ENCODE data around the gene ERCC8.
"Not testable (repeated sequence)": the region's sequence is repeated elsewhere in the genome, so short reads cannot be mapped to it uniquely, and the experiment has no call there.

The ERCC8 gene, protein sequence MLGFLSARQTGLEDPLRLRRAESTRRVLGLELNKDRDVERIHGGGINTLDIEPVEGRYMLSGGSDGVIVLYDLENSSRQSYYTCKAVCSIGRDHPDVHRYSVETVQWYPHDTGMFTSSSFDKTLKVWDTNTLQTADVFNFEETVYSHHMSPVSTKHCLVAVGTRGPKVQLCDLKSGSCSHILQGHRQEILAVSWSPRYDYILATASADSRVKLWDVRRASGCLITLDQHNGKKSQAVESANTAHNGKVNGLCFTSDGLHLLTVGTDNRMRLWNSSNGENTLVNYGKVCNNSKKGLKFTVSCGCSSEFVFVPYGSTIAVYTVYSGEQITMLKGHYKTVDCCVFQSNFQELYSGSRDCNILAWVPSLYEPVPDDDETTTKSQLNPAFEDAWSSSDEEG

DNA sequence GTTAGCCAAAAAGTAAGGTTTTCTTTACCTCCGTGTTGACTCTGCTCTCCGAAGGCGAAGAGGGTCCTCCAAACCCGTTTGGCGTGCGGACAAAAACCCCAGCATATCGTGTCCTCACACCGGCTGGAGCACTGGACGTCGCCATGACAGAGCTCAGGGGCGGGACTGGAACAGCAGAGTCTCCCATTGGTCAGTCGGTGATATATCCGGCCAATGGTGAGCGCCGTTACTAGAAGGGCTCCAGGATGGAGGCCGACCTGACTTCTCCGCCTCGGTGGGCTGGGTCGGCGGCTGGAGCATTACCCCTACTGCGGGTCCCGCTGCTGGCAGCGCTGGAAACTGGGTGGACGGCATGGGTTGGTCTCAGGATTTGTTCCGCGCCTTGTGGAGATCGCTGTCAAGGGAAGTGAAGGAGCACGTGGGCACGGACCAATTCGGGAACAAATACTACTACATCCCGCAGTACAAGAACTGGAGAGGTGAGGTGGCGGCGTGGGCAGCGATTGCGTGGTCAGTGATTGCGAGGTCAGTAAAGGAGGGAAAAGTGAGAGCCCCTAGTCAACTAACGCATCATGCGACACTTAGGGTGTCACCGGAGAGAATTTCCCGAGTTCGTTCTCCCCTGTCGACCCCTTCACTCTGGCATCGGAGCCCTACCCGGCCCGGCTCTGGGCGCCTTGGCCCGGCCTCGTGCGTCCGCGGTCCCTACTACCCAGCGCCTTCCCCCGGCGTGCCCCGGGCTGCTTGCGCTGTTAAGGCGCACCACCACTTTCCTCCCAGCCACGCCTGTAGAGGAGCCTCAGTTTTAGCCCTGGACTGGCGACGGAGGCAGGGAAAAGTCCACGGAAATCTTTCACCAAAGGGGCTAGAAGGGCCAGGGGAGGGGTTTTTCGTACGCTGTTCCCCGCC lies at the start of gene ERCC8, which contains the start of gene NDUFAF2:
ERCC8 (minus strand) TSS at position 167 of the 909 bp plus-strand sequence; CDS start at position 105, 62 bp downstream.
NDUFAF2 (plus strand) TSS at position 302 of the 909 bp plus-strand sequence; CDS start at position 353, 51 bp downstream.
- peak; percentile 97 for DNase-seq (ENCODE audit: low spot score)

DNA sequence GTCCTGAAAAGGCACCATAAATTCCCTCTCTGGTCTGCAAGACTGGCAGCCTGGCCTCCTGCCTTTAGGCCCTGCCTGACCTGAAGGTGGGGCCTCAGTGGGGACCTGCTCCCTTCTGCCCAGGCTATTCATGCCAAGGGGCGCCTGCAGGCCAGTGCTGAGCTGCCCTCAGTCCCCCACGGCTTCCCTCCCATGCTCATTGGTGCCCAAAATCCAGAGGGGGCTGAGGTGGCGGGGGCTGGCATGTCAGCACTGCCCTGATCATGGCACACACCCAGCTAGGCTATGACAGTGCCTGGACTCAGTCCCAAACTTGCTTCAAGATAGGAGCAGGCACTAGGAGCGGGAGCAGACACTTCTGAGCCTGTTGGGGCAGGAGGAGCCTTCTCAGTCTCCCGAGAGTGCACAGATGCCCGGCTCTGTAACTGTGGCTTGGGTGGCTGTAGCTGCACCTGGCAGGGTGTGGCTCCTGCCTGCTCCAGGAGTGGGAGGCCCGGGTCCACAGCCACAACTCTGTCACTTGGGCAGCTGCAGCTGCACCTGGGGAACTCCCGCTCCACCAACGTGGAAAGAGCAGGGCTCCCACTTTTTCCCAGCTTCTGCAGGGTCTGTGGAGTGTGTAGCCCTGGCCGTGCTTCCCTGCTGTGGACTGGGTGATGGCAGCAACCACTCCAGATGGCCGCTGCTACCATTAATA lies 49.2 kb upstream of the ERCC8 start:
- no peak for DNase-seq (ENCODE audit: low spot score)

DNA sequence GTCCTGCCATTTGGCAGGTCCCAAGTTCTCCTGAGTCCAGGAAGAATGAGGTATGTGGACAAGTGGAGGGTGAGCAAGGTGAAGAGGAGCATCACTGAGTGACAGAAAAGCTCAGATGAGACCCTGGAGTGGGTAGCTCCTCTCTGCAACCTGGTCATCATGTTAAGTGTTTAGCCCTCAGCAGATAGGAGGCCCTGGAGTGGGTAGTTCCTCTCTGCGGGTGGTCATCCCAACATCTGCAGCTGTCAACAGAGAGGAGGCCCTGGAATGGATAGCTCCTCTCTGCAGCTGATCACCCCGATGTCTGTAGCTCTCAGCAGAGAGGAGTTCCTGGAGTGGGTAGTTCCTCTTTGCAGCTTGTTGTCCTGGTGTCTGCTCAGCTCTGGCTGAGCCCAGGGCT lies 48.6 kb upstream of the ERCC8 start:
- DNase-seq (ENCODE audit: low spot score): no peak

DNA sequence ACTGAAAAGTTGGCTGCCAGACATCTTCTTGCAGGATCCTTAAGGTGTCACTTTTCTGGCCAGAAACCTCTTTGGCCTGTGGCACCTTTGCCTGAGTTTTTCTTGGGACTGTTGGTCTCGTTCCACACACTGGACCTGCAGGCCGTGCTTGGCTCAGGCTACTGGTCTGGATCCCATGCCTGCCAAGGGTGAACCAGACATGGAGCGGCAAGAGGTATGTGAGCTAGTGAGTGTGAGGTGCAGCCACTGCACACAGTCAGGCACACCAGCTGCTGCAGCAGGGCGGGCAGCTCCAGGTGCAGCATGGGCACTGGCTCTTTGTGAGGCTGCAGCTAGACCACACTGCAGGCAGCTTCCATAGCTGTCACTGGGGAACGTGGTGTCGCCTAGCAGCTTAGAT lies 48.0 kb upstream of the ERCC8 start:
- DNase-seq (ENCODE audit: low spot score): no peak

DNA sequence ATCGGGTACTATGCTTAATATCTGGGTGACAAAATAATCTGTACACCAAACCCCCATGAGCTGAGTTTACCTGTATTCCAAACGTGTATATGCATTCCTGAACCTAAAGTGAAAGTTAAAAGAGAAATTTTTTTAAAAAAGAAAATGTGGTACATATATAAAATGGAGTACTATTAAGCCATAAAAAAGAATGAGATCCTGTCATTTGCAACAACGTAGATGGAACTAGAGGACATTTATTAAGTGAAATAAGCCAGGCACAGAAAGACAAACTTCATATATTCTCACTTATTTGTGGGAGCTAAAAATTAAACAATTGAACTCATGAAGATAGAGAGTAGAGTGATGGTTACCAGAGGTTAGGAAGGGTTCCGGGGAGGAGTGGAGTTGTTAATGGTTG lies 44.9 kb upstream of the ERCC8 start:
- DNase-seq (ENCODE audit: low spot score): no peak

DNA sequence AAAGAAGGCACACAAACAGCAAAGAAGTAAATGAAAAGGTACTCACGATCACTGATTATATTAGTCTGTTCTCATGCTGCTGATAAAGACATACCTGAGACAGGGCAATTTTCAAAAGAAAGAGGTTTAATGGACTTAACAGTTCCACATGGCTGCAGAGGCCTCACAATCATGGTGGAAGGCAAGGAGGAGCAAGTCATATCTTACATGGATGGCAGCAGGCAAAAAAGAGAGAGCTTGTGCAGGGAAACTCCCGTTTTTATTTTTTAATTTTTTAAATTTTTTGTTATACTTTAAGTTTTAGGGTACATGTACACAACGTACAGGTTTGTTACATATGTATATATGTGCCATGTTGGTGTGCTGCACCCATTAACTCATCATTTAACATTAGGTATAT lies 37.3 kb upstream of the ERCC8 start:
- not testable (repeated sequence) for DNase-seq (ENCODE audit: low spot score)

DNA sequence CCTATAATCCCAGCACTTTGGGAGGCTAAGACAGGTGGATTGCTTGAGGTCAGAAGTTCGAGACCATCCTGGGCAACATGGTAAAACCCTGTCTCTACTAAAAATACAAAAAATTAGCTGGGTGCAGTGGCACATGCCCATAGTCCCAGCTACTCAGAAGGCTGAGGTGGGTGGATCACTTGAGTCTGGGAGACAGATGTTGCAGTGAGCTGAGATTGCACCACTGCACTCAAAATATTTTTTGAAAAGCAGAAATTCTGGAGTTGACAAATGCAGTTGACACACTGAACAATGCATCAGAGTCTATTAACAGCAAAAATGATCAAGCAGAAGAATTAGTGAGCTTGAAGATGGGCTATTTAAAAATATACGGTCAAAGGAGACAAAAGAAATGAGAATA lies 35.6 kb upstream of the ERCC8 start:
- no peak for DNase-seq (ENCODE audit: low spot score)

DNA sequence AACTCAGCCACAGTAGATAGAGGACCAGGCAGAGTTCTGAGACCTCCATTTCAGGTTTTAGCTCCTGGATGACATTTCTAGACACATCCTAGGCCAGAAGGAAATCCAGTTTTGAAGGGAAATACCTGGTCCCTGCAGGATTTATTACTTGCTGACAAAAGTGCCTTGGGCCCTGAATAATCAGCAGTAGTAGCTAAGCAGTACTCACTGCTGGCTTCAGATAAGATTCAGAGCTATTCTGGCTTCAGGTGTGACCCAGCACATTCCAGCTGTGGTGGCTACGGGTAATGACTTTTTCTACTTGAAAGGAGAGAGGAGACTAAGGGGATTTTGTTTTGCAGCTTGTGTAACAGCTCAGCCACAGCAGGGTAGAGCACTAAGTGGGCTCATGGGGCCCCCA lies 34.1 kb upstream of the ERCC8 start:
- no peak for DNase-seq (ENCODE audit: low spot score)

DNA sequence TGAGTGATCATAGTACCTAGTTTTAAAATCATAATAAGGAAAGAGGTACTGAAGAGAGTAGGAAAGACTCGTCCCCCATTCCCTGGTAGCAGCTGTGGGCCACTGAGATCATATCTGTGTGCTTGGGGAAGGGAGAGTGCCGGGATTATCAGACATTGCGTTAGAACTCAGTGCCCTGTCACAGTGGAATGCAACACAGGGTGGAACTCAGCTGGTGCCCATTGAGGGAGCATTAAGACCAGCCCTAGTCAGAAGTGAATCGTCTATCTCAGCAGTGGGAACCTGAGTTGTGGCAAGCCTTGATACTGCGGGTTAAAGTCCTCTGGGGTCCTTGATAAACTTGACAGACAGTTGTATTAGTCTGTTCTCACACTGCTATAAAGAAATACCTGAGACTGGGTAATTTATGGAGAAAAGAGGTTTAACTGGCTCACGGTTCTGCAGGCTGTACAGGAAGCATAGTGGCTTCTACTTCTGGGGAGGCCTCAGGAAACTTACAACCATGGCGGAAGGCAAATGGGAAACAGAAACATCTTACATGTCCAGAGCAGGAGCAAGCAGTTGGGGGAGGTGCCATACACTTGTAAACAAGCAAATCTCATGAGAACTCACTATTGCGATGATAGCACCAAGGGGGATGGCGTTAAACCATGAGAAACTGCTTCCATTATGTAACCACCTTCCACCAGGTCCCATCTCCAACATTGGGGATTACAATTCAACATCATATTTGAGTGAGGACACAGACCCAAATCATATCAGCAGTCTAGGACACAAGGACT lies 33.3 kb upstream of the ERCC8 start:
- no peak for DNase-seq (ENCODE audit: low spot score)

DNA sequence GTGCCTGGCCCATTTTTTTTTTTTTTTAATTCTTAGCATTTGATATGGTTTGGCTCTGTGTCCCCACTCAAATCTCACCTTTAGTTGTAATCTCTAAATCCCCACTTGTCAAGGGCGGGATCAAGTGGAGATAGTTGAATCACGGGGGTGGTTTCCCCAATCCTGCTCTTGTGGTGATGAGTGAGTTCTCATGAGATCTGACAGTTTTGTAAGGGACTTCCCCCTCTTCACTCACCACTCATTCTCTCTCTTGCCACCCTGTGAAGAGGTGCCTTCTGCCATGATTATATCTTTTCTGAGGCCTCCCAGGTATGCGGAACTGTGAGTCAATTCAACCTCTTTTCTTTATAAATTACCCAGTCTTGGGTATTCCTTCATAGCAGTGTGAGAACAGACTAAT lies 27.4 kb upstream of the ERCC8 start:
- DNase-seq (ENCODE audit: low spot score): no peak

DNA sequence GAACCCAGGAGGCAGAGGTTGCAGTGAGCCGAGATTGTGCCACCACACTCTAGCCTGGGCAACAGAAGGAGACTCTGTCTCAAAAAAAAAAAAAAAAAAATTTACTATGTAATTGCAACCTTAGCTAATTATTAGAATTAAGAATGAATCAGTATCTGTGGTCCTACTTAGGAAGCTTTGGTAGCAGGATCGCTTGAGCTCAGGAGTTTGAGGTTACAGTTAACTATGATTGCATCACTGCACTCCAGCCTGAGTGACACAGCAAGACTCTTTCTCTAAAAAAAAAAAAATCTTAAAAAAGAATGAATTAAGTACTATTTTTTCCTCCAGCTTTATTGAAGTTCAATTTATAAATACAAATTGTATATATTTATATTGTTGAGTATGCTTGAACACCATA lies 16.8 kb upstream of the ERCC8 start:
- no peak for DNase-seq (ENCODE audit: low spot score)

DNA sequence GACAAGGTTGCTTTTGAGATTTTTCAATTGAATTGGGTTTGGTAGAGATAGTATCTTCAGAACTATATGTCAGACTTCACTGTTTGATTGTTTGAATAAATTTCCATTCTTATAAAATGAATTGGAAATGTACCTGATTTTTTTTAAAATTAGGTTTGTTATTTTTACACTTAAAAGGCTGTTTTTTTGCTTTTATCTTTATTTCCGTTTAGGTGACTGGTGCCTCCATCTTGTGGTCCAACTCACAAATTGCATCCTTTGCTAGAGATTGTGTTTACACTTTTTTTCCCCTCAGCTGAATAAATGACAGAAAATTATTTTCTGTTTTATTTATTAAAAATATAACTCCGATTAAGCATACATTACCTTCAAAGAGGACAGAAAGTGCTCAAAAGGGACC lies 15.7 kb upstream of the ERCC8 start:
- peak; percentile 10 for DNase-seq (ENCODE audit: low spot score)

DNA sequence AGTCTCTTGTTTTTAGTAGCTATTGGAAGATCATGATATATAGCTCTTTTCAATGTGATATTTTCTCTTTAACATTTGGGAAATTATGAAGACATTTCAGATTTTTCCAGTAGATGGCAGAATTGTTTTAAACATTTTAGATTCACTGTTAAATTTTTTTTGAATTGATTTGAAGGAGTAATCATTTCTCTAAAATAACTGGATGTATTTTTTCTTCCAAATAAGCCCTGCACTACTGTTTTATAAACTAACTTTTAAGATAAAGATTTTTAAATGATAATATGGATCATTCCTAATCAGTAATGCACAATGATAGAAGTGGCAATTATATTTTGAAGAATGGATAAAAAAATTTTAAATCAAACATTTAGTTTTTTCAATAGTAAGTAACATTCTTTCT lies 14.3 kb upstream of the ERCC8 start:
- no peak for DNase-seq (ENCODE audit: low spot score)

DNA sequence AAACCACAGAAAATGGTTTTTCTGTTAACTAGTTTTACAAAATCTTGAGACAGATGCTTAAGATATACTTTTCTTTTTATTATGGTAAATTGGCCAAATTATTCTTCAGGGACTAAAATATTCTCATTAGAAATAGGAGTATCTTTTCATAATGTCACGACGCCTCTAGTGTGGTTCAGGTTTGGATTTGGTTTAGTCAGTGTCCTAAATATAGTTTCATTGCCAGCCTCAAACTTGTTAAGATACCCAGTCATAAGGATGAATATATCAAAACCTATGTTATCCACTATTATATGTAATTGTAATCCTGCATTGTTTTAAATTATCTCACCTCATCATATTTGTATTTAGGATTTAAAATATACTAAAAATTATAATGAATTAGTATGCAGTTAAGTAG lies 13.8 kb upstream of the ERCC8 start:
- no peak for DNase-seq (ENCODE audit: low spot score)

DNA sequence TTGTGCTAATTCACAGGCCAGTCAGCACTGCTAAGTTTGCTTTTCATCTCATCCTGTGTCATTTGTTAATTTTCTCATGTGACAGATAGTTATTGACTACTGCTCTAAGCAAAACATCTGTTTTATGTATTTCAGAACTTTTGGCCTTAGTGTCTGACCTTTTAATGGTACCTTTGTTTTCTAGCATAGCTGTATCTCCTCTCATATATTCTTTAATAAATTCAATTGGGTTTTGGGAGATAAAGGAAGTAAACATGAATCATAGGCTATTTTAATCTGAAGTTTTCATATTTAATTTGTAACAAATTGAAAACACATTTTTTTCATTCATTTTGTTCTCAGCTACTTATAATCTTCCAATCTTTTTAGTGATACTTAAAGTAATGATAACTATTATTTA lies 13.2 kb upstream of the ERCC8 start:
- no peak for DNase-seq (ENCODE audit: low spot score)

DNA sequence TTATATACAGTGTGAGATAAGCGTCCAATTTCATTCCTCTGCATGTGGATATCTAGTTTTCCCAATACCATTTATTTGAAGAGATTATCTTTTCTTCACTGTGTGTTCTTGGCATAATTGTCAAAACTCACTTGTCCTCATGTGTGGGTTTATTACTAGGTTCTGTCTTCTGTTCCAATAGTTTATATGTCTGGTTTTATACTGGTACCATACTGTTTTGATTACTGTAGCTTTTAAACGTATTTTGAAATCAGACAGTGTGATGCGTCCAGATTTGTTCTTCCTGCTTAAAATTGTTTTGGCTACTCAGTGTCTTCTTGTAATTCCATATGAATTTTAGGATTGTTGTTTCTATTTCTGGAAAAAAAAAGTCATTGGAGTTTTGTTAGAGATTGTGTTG lies 10.4 kb upstream of the ERCC8 start:
- no peak for DNase-seq (ENCODE audit: low spot score)

DNA sequence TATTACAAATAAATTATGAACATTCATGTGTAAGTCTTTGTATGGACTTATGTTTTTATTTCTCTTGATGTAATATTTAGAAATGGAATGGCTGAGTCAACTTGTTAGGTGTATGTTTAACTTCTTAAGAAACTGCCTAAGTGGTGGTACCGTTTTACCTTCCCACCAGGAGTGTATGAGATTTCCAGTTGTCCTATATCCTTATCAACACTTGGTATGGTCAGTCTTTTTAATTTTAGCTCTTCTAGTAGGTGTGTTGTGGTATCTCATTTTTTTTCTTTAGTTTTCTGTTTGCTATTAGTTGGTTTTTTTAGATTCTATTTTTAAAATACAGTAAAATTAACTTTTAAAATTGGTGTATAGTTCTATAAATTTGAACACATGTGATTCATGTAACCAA lies 3.9 kb upstream of the ERCC8 start:
- DNase-seq (ENCODE audit: low spot score): no peak

DNA sequence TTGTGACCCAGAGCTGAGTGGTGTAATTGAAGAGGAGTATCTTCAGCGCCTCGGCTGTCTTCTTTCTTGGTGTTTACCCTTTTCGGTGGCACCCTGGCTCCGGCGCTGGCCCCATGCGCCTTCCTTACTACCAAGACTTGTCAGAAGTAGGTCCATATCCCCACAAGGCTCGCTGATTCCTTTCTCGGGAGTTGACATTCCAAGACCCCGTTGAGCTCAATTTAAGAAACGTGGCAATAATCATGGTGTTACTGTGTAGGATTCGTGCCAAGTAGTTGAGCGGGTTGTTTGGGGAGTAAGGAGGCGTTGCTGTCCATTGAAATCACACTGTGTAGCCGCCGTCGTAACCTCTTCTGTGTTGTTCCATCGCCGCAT lies 930 bp upstream of the ERCC8 start:
- DNase-seq (ENCODE audit: low spot score): peak; percentile 33

DNA sequence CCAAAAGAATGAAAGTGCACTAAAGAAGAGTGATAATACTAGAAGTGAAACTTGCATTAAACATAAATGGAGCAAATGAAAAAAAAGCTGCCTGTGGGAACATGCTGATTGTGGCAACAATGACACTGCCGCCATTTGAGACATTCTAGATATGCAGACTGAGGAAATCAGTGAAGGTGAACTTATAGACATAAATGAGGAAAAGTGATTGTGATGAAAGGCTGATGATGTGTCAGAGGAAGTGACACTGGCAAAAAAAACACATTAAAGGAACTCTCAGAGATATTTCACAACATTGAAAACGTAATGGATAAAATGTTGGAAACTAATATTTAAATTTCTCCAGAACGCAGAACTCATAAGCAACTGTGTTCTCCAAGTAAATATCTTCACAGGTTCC lies 1.2 kb downstream of the ERCC8 start:
- DNase-seq (ENCODE audit: low spot score): no peak

DNA sequence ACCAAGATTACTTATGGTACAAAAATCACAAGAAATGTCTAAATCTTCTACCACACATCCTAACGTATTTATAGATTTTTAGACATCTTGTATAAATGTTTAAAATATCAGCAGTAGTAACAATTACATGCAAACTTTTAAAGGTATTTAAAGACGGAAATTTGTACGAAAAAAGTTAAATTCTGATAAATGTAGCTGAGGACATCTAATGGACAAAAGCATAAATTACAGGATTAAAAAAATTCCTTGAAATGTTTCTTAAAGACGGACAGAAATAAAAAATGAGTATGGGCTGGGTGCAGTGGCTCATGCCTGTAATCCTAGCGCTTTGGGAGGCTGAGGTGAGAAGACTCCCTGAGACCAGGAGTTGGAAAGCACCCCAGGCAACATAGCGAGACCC lies 15.8 kb downstream of the ERCC8 start:
- DNase-seq (ENCODE audit: low spot score): no peak

DNA sequence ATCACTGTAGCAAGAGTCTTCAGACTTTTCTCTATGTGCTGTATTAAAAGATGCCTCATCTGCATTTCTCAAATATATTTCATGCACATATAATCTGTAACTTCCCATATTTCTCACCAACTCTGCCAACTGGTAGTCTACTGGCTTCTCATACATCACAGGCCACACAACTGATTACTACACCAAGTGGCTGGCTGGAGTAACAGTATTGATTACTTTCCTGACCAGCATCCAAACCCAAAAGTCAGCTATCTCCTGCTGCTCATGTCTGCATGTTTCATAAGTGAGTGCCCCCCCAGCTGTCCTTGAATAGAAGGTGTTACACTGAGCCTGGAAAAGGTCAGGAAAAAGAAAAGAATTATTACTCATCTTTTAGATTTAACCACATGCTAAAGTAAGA lies 17.4 kb downstream of the ERCC8 start:
- DNase-seq (ENCODE audit: low spot score): no peak

DNA sequence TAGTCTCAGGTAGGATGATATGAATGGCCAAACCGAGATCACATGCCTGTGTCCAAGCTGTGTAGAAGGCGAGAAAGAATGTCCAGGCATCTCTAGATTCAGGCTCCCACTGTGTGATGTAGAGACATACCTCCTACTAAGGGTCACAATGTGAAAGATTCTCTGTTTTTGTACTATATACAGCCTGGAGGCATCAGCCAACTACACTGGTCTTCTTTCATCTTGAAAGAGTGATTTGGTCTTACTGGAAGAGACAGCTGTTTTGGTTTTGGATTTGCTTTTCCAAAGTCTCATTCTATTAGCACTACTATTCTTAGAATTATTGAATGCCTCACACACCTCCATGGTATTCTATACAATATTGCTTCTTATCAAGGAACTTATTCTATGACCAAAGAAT lies 26.4 kb downstream of the ERCC8 start:
- DNase-seq (ENCODE audit: low spot score): no peak

Data from iPS-NIHi11 (cell line).